NB4 (cell line): ENCODE results near the gene CARM1.

Experiments
- DNase-seq: peaks from one replicate; pipeline ENCODE4 v3.0.0; 2010; ENCODE audit warnings: low read depth
- H3K4me3 ChIP-seq: one replicate; pipeline ENCODE4 v1.5.1; 2011; ENCODE audit warnings: mild to moderate bottlenecking, low read depth, low read length, moderate library complexity
- CTCF ChIP-seq: IDR thresholded peaks from one replicate; pipeline ENCODE4 v1.5.1; 2012; ENCODE audit warnings: low read depth, low read length
- MAX ChIP-seq: IDR thresholded peaks from 2 replicates; pipeline ENCODE4 v1.6.1; 2011; ENCODE audit warnings: low read depth, low read length
- MYC ChIP-seq: IDR thresholded peaks from 2 replicates; pipeline ENCODE4 v1.6.1; 2011; ENCODE audit warnings: low read depth, low read length
- POLR2A ChIP-seq: IDR thresholded peaks from 2 replicates; pipeline ENCODE4 v1.6.1; 2011; ENCODE audit warnings: mild to moderate bottlenecking; ENCODE audit not compliant: insufficient read length; ENCODE audit errors: extremely low read depth

CARM1 gene

GRCh38 chr19:10896851-10897526 is 25.6 kb downstream of the CARM1 start:
- TF ChIP-seq POLR2A: no peak
- TF ChIP-seq MAX: peak; percentile 45
- TF ChIP-seq MYC: no peak
- no peak overlapping the region for H3K4me3 ChIP-seq
- DNase-seq: peak; percentile 37

GRCh38 chr19:10898633-10899032 is 27.3 kb downstream of the CARM1 start:
- TF ChIP-seq MAX: no peak
- TF ChIP-seq MYC: no peak
- TF ChIP-seq POLR2A: no peak
- no peak for TF ChIP-seq CTCF
- DNase-seq: no peak
- no peak overlapping the region for H3K4me3 ChIP-seq

GRCh38 chr19:10899151-10899653 is 27.8 kb downstream of the CARM1 start:
- no peak for TF ChIP-seq POLR2A
- no peak for TF ChIP-seq MYC
- no peak for TF ChIP-seq CTCF
- TF ChIP-seq MAX: no peak
- no peak for DNase-seq
- no peak overlapping the region for H3K4me3 ChIP-seq

GRCh38 chr19:10907925-10908324 is 36.6 kb downstream of the CARM1 start:
- DNase-seq: no peak
- no peak overlapping the region for H3K4me3 ChIP-seq
- no peak for TF ChIP-seq MYC
- TF ChIP-seq POLR2A: no peak
- TF ChIP-seq CTCF: no peak
- TF ChIP-seq MAX: no peak

GRCh38 chr19:10908380-10908960 is 37.1 kb downstream of the CARM1 start:
- TF ChIP-seq POLR2A (no peak), CTCF (no peak), MYC (no peak), MAX (no peak)
- H3K4me3 ChIP-seq: no peak overlapping the region
- no peak for DNase-seq

- no peak overlapping the region for H3K4me3 ChIP-seq
- DNase-seq: no peak
- TF ChIP-seq POLR2A (no peak), MAX (no peak), CTCF (no peak), MYC (no peak)
Observed at GRCh38 chr19:10911579-10912363, 40.4 kb downstream of the CARM1 start.
